Liver (tissue), 9 donors: ENCODE measurements around the gene DNAJC15. TPM values are rescaled to one million over a fixed set of nuclear protein-coding genes. Genes with fewer than 3 reads are reported as not detected.

Experiments
- DNase-seq: peaks from one replicate; pipeline ENCODE4 v3.0.0-alpha.2; 2017; ENCODE audit warnings: low spot score
- H3K27ac ChIP-seq, 2 donors: one replicate each; pipeline ENCODE4 v1.7.0; 2013; ENCODE audit warnings: inconsistent platforms in 2 of 2, low read length in 2 of 2, control low read depth in 1 of 2, low read depth in 1 of 2, mild to moderate bottlenecking in 1 of 2
- H3K27me3 ChIP-seq, 4 donors: one replicate each; pipeline versions ENCODE4 v1.6.1 to v1.7.0; 2013; ENCODE audit warnings: low read length in 3 of 4, inconsistent platforms in 1 of 4, mild to moderate bottlenecking in 1 of 4, moderate library complexity in 1 of 4; ENCODE audit not compliant: control insufficient read depth in 4 of 4, insufficient read depth in 4 of 4
- H3K36me3 ChIP-seq, 4 donors: one replicate each; pipeline versions ENCODE4 v1.6.1 to v1.7.0; 2013; ENCODE audit warnings: low read length in 3 of 4, mild to moderate bottlenecking in 3 of 4, low read depth in 1 of 4, moderate library complexity in 1 of 4; ENCODE audit not compliant: control insufficient read depth in 4 of 4, insufficient read depth in 3 of 4
- H3K4me1 ChIP-seq, 4 donors: one replicate each; pipeline versions ENCODE4 v1.6.1 to v1.7.0; 2013; ENCODE audit warnings: low read length in 3 of 4, mild to moderate bottlenecking in 3 of 4, moderate library complexity in 1 of 4; ENCODE audit not compliant: control insufficient read depth in 4 of 4, insufficient read depth in 4 of 4
- H3K4me3 ChIP-seq, 3 donors: one replicate each; pipeline versions ENCODE4 v1.6.1 to v1.7.0; 2013; ENCODE audit warnings: low read length in 3 of 3, control low read depth in 1 of 3, low read depth in 1 of 3, mild to moderate bottlenecking in 1 of 3
- H3K9ac ChIP-seq, 2 donors: one replicate each; pipeline ENCODE4 v1.7.0; 2013; ENCODE audit warnings: low read length in 2 of 2, mild to moderate bottlenecking in 2 of 2, moderate library complexity in 2 of 2, control low read depth in 1 of 2, low read depth in 1 of 2
- H3K9me3 ChIP-seq, 4 donors: one replicate each; pipeline versions ENCODE4 v1.6.1 to v1.7.0; 2013; ENCODE audit warnings: low read length in 3 of 4; ENCODE audit not compliant: control insufficient read depth in 4 of 4
- EGR1 ChIP-seq, 2 donors: IDR thresholded peaks; 2 replicates each; pipeline ENCODE4 v1.6.1; 2016 to 2018; ENCODE audit warnings: antibody characterized with exemption in 2 of 2, low read depth in 2 of 2
- FOXA1 ChIP-seq: IDR thresholded peaks from 2 replicates; pipeline ENCODE4 v1.6.1; 2016; ENCODE audit warnings: antibody characterized with exemption
- FOXA2 ChIP-seq: IDR thresholded peaks from 2 replicates; pipeline ENCODE4 v1.6.1; 2016; ENCODE audit warnings: antibody characterized with exemption
- GABPA ChIP-seq, 2 donors: IDR thresholded peaks in 1 of 2; conservative IDR thresholded peaks in 1 of 2; 2 replicates each; pipeline ENCODE4 v1.6.1; 2016; ENCODE audit warnings: antibody characterized with exemption in 2 of 2, mild to moderate bottlenecking in 1 of 2, moderate library complexity in 1 of 2
- HNF4A ChIP-seq, 2 donors: conservative IDR thresholded peaks; 2 replicates each; pipeline ENCODE4 v1.6.1; 2016; ENCODE audit warnings: antibody characterized with exemption in 2 of 2, mild to moderate bottlenecking in 2 of 2
- HNF4G ChIP-seq: IDR thresholded peaks from 2 replicates; pipeline ENCODE4 v1.6.1; 2016; ENCODE audit warnings: antibody characterized with exemption
- JUND ChIP-seq, 2 donors: IDR thresholded peaks; 2 replicates each; pipeline ENCODE4 v1.6.1; 2016; ENCODE audit warnings: antibody characterized with exemption in 2 of 2
- NR2F2 ChIP-seq: IDR thresholded peaks from 2 replicates; pipeline ENCODE4 v1.6.1; 2016; ENCODE audit warnings: antibody characterized with exemption
- RAD21 ChIP-seq, 2 donors: IDR thresholded peaks; 2 replicates each; pipeline ENCODE4 v1.6.1; 2016; ENCODE audit warnings: antibody characterized with exemption in 2 of 2, mild to moderate bottlenecking in 2 of 2
- RXRA ChIP-seq, 2 donors: IDR thresholded peaks; 2 replicates each; pipeline ENCODE4 v1.6.1; 2017 to 2018; ENCODE audit warnings: antibody characterized with exemption in 2 of 2, mild to moderate bottlenecking in 1 of 2
- SP1 ChIP-seq: IDR thresholded peaks from 2 replicates; pipeline ENCODE4 v1.6.1; 2018; ENCODE audit warnings: antibody characterized with exemption, mild to moderate bottlenecking
- TAF1 ChIP-seq: conservative IDR thresholded peaks from 2 replicates; pipeline ENCODE4 v1.6.1; 2016; ENCODE audit warnings: antibody characterized with exemption, mild to moderate bottlenecking
- YY1 ChIP-seq: IDR thresholded peaks from 2 replicates; pipeline ENCODE4 v1.6.1; 2016; ENCODE audit warnings: antibody characterized with exemption, mild to moderate bottlenecking
- WGBS: extraction: QIAGEN DNeasy Blood & Tissue Kit; methylation state at CpG from one replicate; pipeline ENCODE4 v1.1.7; 2013; 5-methylcytosine and 5-hydroxymethylcytosine counted together
- polyA plus RNA-seq, 2 donors: library from polyadenylated mRNA; stranded (reverse) in 1 of 2; unstranded in 1 of 2; fragments of 200-250 nt in 1 of 2; fragments of >200 nt in 1 of 2; fragmentation: Nextera tagmentation in 1 of 2; extraction: Ambion mirVana in 1 of 2; gene quantifications; one replicate each; pipeline versions ENCODE4 v1.2.1 to v1.2.3, GENCODE V29; 2013 to 2015
- total RNA-seq, 2 donors: library from RNA; depleted of rRNA; stranded (reverse); fragments of >200 nt; gene quantifications; one replicate each; pipeline ENCODE4 v1.2.3, GENCODE V29; 2014
- TF ChIP-seq, protein P1 (sequence below): fragments of 150-350 bp; IDR thresholded peaks from 2 replicates; pipeline ENCODE4 v1.5.1; 2017; ENCODE audit warnings: improper control_type of control experiment, low read depth, low read length; ENCODE audit not compliant: missing input control
- TF ChIP-seq, protein P2 (sequence below): IDR thresholded peaks from 2 replicates; pipeline ENCODE4 v1.6.1; 2016; ENCODE audit warnings: antibody characterized with exemption
- TF ChIP-seq, protein P3 (sequence below): IDR thresholded peaks from 2 replicates; pipeline ENCODE4 v1.6.1; 2016; ENCODE audit warnings: antibody characterized with exemption
- TF ChIP-seq, protein P4 (sequence below): IDR thresholded peaks from 2 replicates; pipeline ENCODE4 v1.6.1; 2016; ENCODE audit warnings: antibody characterized with exemption
- TF ChIP-seq, protein P5 (sequence below): IDR thresholded peaks from 2 replicates; pipeline ENCODE4 v1.6.1; 2016; ENCODE audit warnings: antibody characterized with exemption, mild to moderate bottlenecking
- donor health status: healthy.
- donor health status: healthy.
- donor health status: healthy.
- donor health status: healthy.
- donor health status: healthy.

DNAJC15 gene
- total and polyA plus RNA-seq, 4 donors: 5.8 to 55.4 (median 14.0) TPM

DNA sequence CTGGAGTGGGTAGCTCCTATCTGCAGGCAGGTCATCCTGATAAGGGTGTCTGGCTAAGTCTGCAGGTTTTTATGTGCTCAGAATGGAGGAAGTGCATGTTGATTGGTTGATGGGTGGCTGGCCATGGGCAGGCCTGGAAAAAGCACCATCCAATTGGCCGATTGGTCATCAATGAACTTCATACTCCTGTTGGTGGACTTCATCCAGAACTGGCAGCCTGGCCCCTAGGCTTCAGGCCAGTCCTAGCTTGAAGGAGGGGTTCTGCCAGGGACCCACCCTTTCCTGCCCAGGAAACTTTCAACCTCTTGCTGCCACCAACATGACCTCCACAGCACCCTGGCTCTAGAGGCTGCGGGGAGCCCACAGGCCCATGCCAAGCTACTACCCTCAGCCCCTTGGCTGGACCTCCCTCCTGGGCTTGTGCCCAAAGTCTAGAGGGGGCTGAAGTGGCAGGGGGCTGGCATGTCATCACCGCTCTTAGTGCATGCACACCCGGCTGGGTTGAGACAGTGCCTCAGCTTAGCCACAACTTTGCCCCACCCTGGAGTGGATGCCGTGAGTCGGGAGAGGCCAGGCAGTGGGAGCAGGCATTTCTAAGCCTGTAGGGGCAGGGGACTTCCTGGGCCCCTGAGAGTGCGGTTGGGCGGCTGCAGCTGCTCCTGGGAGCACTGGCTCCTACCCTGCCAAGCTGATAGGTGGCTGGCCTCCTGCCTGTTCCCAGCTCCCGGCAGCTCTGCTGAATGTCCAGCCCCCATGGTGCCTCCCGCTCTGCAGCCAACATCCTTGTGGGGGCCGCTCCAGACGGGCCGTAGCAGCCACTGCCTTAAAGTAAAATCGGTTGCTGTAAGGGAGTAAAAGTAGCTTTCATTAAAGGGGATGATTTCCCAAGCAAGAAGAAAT lies 13.2 kb downstream of the DNAJC15 start:
- TF ChIP-seq TAF1 (no peak), YY1 (no peak), NR2F2 (no peak), HNF4A (conservative IDR thresholded peaks at IDR 0.05) (no peak), FOXA2 (no peak), RXRA (IDR thresholded peaks at IDR 0.05) (no peak), FOXA1 (no peak), HNF4G (no peak), GABPA (IDR thresholded peaks at IDR 0.05 in 1 of 2, conservative IDR thresholded peaks at IDR 0.05 in 1 of 2) (no peak), RAD21 (IDR thresholded peaks at IDR 0.05) (no peak), EGR1 (IDR thresholded peaks at IDR 0.05; ENCODE audit: low read depth in 2 of 2) (no peak), JUND (IDR thresholded peaks at IDR 0.05) (no peak), SP1 (no peak)
- TF ChIP-seq, protein P1, sequence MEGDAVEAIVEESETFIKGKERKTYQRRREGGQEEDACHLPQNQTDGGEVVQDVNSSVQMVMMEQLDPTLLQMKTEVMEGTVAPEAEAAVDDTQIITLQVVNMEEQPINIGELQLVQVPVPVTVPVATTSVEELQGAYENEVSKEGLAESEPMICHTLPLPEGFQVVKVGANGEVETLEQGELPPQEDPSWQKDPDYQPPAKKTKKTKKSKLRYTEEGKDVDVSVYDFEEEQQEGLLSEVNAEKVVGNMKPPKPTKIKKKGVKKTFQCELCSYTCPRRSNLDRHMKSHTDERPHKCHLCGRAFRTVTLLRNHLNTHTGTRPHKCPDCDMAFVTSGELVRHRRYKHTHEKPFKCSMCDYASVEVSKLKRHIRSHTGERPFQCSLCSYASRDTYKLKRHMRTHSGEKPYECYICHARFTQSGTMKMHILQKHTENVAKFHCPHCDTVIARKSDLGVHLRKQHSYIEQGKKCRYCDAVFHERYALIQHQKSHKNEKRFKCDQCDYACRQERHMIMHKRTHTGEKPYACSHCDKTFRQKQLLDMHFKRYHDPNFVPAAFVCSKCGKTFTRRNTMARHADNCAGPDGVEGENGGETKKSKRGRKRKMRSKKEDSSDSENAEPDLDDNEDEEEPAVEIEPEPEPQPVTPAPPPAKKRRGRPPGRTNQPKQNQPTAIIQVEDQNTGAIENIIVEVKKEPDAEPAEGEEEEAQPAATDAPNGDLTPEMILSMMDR: no peak
- TF ChIP-seq, protein P2, sequence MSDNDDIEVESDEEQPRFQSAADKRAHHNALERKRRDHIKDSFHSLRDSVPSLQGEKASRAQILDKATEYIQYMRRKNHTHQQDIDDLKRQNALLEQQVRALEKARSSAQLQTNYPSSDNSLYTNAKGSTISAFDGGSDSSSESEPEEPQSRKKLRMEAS: no peak
- TF ChIP-seq, protein P3, sequence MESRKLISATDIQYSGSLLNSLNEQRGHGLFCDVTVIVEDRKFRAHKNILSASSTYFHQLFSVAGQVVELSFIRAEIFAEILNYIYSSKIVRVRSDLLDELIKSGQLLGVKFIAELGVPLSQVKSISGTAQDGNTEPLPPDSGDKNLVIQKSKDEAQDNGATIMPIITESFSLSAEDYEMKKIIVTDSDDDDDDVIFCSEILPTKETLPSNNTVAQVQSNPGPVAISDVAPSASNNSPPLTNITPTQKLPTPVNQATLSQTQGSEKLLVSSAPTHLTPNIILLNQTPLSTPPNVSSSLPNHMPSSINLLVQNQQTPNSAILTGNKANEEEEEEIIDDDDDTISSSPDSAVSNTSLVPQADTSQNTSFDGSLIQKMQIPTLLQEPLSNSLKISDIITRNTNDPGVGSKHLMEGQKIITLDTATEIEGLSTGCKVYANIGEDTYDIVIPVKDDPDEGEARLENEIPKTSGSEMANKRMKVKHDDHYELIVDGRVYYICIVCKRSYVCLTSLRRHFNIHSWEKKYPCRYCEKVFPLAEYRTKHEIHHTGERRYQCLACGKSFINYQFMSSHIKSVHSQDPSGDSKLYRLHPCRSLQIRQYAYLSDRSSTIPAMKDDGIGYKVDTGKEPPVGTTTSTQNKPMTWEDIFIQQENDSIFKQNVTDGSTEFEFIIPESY: no peak
- TF ChIP-seq, protein P4, sequence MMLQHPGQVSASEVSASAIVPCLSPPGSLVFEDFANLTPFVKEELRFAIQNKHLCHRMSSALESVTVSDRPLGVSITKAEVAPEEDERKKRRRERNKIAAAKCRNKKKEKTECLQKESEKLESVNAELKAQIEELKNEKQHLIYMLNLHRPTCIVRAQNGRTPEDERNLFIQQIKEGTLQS: no peak
- TF ChIP-seq, protein P5, sequence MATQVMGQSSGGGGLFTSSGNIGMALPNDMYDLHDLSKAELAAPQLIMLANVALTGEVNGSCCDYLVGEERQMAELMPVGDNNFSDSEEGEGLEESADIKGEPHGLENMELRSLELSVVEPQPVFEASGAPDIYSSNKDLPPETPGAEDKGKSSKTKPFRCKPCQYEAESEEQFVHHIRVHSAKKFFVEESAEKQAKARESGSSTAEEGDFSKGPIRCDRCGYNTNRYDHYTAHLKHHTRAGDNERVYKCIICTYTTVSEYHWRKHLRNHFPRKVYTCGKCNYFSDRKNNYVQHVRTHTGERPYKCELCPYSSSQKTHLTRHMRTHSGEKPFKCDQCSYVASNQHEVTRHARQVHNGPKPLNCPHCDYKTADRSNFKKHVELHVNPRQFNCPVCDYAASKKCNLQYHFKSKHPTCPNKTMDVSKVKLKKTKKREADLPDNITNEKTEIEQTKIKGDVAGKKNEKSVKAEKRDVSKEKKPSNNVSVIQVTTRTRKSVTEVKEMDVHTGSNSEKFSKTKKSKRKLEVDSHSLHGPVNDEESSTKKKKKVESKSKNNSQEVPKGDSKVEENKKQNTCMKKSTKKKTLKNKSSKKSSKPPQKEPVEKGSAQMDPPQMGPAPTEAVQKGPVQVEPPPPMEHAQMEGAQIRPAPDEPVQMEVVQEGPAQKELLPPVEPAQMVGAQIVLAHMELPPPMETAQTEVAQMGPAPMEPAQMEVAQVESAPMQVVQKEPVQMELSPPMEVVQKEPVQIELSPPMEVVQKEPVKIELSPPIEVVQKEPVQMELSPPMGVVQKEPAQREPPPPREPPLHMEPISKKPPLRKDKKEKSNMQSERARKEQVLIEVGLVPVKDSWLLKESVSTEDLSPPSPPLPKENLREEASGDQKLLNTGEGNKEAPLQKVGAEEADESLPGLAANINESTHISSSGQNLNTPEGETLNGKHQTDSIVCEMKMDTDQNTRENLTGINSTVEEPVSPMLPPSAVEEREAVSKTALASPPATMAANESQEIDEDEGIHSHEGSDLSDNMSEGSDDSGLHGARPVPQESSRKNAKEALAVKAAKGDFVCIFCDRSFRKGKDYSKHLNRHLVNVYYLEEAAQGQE: no peak

More for the DNA sequence above, 13.2 kb downstream of the DNAJC15 start:
- Histone ChIP-seq H3K27me3 (no peaks in the 10 kb centered on the region), H3K9me3 (peaks cover 0 to 2% (median 0%) of the 10 kb centered on the region in 4 donors), H3K4me1 (peaks cover 0 to 2% (median 0%) of the 10 kb centered on the region in 4 donors), H3K4me3 (no peak overlapping the region), H3K27ac (no peak overlapping the region), H3K36me3 (no peaks in the 10 kb centered on the region), H3K9ac (no peak overlapping the region)
- 92% methylated on average over 14 of the region's 14 CpGs for WGBS
- DNase-seq: no peak
